ENCODE data around the gene MYO9B. TPM values are rescaled to one million over a fixed set of nuclear protein-coding genes. Genes with fewer than 3 reads are reported as not detected.

MYO9B gene, protein sequence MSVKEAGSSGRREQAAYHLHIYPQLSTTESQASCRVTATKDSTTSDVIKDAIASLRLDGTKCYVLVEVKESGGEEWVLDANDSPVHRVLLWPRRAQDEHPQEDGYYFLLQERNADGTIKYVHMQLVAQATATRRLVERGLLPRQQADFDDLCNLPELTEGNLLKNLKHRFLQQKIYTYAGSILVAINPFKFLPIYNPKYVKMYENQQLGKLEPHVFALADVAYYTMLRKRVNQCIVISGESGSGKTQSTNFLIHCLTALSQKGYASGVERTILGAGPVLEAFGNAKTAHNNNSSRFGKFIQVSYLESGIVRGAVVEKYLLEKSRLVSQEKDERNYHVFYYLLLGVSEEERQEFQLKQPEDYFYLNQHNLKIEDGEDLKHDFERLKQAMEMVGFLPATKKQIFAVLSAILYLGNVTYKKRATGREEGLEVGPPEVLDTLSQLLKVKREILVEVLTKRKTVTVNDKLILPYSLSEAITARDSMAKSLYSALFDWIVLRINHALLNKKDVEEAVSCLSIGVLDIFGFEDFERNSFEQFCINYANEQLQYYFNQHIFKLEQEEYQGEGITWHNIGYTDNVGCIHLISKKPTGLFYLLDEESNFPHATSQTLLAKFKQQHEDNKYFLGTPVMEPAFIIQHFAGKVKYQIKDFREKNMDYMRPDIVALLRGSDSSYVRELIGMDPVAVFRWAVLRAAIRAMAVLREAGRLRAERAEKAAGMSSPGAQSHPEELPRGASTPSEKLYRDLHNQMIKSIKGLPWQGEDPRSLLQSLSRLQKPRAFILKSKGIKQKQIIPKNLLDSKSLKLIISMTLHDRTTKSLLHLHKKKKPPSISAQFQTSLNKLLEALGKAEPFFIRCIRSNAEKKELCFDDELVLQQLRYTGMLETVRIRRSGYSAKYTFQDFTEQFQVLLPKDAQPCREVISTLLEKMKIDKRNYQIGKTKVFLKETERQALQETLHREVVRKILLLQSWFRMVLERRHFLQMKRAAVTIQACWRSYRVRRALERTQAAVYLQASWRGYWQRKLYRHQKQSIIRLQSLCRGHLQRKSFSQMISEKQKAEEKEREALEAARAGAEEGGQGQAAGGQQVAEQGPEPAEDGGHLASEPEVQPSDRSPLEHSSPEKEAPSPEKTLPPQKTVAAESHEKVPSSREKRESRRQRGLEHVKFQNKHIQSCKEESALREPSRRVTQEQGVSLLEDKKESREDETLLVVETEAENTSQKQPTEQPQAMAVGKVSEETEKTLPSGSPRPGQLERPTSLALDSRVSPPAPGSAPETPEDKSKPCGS (N-terminal part only)
- 30.7 TPM for total RNA-seq
- long read RNA-seq, partial matches to known transcripts, result 8 of 24 reads
- long read RNA-seq, other reads (novel, unspliced or antisense), result 16 of 24 reads

DNA sequence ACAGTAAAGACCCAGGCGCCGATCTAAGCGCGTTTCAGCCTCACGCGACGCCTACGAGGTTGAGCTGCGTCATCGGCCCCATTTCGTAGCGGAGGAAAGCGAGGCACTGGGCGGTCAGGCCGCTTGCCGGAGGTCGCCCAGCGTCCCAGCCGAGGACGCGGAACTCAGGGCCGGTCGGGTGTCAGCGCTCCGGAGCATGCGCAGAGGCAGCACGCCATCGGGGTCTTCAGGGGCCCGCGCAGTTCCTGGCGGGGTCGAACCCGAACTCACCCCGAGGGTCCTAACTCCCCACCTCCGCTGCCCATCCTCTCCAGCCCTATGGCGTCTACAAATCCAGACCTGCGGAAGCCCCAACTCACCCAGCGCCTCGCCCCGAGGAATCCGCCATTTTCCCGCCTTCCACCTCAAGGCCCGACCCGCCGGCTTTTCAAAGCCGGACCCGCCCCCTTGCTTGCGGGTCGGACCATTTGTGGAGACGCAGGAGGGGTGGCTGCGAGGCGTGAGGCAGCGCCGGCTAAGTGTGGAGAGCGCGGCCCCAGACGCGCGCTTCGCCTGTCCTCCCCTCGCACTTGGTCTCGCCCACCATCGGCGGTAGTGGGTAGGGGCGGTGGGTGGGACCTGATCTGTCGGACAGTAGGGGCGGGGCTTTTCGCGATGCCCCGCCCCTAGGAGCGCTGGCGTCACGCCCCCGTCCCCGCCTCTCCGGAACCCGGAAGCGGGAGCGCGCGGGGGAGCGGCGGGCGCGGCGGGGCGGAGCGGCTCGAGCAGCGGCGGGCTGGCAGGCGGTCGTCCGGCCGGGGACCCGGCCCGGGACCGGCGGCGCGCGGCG, at the start of gene MYO9B, which contains the start of gene HAUS8:
TSS of gene MYO9B (plus strand) at position 743 of the 829 bp plus-strand sequence. CDS start 25,941 bp downstream, outside the sequence.
TSS of gene HAUS8 (minus strand) at position 418 of the 829 bp plus-strand sequence. CDS start at position 388, 30 bp downstream.
- Histone ChIP-seq H3K36me3 (peaks cover 14% of the 10 kb centered on the region), H3K9me3 (replicated peaks) (no peaks in the 10 kb centered on the region), H3K27me3 (ENCODE audit: low read depth) (no peaks in the 10 kb centered on the region), H3K27ac (replicated peaks) (peak within 1 kb of the TSS; percentile 84), H3K4me1 (peaks cover 81% of the 10 kb centered on the region), H3K4me3 (peak within 1 kb of the TSS; percentile 72)
- TF ChIP-seq, protein P1, sequence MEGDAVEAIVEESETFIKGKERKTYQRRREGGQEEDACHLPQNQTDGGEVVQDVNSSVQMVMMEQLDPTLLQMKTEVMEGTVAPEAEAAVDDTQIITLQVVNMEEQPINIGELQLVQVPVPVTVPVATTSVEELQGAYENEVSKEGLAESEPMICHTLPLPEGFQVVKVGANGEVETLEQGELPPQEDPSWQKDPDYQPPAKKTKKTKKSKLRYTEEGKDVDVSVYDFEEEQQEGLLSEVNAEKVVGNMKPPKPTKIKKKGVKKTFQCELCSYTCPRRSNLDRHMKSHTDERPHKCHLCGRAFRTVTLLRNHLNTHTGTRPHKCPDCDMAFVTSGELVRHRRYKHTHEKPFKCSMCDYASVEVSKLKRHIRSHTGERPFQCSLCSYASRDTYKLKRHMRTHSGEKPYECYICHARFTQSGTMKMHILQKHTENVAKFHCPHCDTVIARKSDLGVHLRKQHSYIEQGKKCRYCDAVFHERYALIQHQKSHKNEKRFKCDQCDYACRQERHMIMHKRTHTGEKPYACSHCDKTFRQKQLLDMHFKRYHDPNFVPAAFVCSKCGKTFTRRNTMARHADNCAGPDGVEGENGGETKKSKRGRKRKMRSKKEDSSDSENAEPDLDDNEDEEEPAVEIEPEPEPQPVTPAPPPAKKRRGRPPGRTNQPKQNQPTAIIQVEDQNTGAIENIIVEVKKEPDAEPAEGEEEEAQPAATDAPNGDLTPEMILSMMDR (IDR thresholded peaks at IDR 0.05; ENCODE audit: borderline replicate concordance), result no peak
- DNase-seq, result peak; percentile 99
- intact Hi-C loops (cut with micrococcal nuclease), result no loop called here

DNA sequence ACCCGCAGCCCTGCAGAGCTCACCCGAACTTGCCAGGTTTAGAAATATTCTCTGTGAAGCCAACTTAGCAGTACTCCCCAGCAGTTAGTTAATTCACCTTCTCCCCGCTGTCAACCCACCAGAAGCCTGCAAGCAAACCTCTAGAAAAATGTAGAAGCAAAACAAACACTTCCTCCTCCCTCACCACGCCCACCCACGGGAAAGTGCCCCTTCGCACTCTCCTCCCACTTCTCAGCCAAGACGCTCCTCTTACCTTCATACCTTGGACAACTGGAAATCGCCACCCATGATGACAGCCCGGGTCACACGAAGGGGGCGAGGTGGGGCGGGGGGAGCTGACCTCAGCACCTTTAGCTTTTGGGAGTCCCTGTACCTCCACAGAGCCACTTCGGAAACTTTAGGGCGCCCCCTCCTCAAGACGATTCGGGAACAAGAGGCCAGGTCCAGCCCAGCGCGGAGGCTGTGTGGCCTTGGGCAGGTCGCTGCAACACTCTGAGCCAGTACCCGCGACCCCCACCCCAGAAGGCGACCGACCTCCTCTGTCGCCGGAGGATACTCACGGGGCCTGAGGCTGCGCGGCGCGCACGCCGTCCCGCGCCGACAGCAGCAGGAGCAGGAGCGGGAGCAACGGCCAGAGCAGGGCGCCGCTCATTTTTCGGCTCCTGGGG, 49.5 kb upstream of the MYO9B start:
- H3K9me3 ChIP-seq (replicated peaks), result peaks cover 26% of the 10 kb centered on the region
- H3K27ac ChIP-seq (replicated peaks), result peak overlapping the region; percentile 72
- H3K27me3 ChIP-seq (ENCODE audit: low read depth), result peaks cover 75% of the 10 kb centered on the region
- H3K4me1 ChIP-seq, result peaks cover 20% of the 10 kb centered on the region
- TF ChIP-seq, protein P1 (IDR thresholded peaks at IDR 0.05; ENCODE audit: borderline replicate concordance), result no peak
- intact Hi-C loops (cut with micrococcal nuclease), result no loop called here
- H3K36me3 ChIP-seq, result peaks cover 12% of the 10 kb centered on the region
- no peak for DNase-seq
- peak overlapping the region; percentile 67 for H3K4me3 ChIP-seq

DNA sequence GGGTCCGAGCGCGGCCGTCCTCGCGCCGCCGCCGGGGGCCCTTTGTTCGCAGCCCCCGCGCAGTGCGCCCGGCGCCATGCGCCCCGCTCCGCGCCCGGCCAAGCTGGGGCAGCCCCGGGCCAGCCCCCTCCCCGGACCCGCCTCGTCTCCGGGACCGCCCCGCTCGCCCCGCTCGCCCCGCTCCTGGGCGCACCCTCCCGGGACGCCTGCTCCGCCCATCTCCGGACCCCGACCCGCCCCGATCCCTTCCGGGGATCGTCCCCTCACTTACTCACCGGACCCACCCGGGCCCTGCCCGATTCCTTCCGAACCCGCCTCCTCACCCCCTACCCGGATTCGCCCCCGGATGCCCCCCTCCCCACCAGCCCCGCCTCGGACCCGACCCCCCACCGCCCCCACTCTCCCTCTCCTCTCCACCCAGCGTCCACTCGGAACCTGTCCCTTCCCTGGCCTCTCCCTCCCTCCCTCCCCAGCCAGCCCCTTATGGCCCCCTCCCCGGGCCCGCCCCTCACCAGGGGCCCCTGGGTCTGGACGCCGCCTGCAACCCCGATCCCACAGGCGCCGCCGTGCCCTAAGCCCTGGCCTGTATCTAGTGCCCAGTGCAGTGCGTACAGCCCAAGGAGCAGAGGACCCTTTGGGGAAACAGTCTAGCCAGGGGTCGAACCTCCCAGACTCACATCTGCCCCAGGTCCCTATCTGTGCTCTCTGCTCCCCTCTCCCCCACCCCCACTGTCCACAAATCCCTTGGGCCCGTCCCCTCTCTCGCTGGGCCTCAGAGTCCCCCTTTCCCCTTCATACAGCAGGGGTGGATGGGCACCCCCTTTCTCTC, 48.7 kb upstream of the MYO9B start, which contains the start of gene CPAMD8:
TSS of gene CPAMD8 (minus strand) at position 105 of the 829 bp plus-strand sequence. CDS start 168 bp downstream, outside the sequence.
- Histone ChIP-seq H3K4me1 (peaks cover 16% of the 10 kb centered on the region), H3K4me3 (peak within 1 kb of the TSS; percentile 67), H3K27me3 (ENCODE audit: low read depth) (peaks cover 75% of the 10 kb centered on the region), H3K9me3 (replicated peaks) (peaks cover 26% of the 10 kb centered on the region), H3K27ac (replicated peaks) (peak within 1 kb of the TSS; percentile 72), H3K36me3 (peaks cover 12% of the 10 kb centered on the region)
- peak; percentile 27 for DNase-seq
- intact Hi-C loops (cut with micrococcal nuclease), result no loop called here
- TF ChIP-seq, protein P1 (IDR thresholded peaks at IDR 0.05; ENCODE audit: borderline replicate concordance), result no peak

DNA sequence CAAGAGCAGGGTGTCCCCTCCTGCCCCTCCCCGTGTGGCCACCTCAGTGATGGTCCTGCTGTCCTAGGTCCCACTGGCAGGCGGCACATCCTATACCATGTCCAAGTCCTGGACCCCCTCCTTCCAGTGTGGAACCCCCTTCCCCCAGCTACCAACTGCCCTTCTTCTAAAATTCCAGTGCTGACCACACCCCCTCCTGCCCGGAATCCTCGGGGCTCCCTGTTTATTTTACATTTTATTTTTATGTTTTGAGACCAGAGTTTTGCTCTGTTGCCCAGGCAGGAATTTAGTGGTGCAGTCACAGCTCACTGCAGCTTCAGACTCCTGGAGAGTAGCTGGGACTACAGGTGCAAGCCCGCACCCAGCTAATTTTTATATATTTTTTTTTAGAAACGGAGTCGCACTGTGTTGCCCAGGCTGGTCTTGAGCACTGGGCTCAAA, 48.0 kb upstream of the MYO9B start:
- intact Hi-C loops (cut with micrococcal nuclease), result no loop called here
- peak overlapping the region; percentile 72 for H3K27ac ChIP-seq (replicated peaks)
- no peak for DNase-seq
- H3K27me3 ChIP-seq (ENCODE audit: low read depth), result peaks cover 75% of the 10 kb centered on the region
- H3K4me1 ChIP-seq, result peaks cover 12% of the 10 kb centered on the region
- peaks cover 21% of the 10 kb centered on the region for H3K9me3 ChIP-seq (replicated peaks)
- peaks cover 12% of the 10 kb centered on the region for H3K36me3 ChIP-seq
- TF ChIP-seq, protein P1 (IDR thresholded peaks at IDR 0.05; ENCODE audit: borderline replicate concordance), result no peak
- H3K4me3 ChIP-seq, result no peak overlapping the region
